ENCODE data around the gene TBC1D9. TPM values are rescaled to one million over a fixed set of nuclear protein-coding genes. Genes with fewer than 3 reads are reported as not detected.

TBC1D9 gene
- total RNA-seq, 1 experiment from 2014 or later = 12.5 TPM

DNA sequence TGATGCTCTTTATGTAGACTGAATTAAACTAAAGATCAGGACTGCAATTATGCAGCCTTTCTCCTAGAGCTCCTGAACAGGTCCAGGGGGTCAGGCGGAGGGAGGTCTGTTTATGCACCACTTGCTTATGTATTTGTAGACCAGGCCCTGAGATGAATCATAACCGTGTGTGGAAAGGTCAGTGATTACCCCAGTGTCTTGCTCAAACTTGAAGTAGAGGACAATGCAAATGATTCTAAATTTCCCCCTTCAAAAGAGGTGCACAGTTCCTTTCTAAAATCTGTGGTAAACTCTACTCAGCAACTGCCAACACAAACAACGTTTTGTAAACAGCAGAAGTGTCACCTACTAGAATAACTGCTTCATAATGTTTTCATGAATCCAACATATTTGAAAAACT is 13.0 kb upstream of the TBC1D9 start:
- Mint-ChIP-seq H3K4me1 (ENCODE audit: low read depth, unreplicated experiment) (peaks cover 10% of the 10 kb centered on the region), H3K27ac (ENCODE audit: unreplicated experiment) (no peak overlapping the region), H3K4me3 (ENCODE audit: unreplicated experiment) (no peak overlapping the region), H3K27me3 (ENCODE audit: insufficient read depth, unreplicated experiment) (no peaks in the 10 kb centered on the region), H3K36me3 (ENCODE audit: insufficient read depth, unreplicated experiment) (no peaks in the 10 kb centered on the region), H3K9me3 (ENCODE audit: unreplicated experiment) (no peaks in the 10 kb centered on the region)
- CTCF ChIA-PET = no interaction called here
- TF ChIP-seq, protein P1, sequence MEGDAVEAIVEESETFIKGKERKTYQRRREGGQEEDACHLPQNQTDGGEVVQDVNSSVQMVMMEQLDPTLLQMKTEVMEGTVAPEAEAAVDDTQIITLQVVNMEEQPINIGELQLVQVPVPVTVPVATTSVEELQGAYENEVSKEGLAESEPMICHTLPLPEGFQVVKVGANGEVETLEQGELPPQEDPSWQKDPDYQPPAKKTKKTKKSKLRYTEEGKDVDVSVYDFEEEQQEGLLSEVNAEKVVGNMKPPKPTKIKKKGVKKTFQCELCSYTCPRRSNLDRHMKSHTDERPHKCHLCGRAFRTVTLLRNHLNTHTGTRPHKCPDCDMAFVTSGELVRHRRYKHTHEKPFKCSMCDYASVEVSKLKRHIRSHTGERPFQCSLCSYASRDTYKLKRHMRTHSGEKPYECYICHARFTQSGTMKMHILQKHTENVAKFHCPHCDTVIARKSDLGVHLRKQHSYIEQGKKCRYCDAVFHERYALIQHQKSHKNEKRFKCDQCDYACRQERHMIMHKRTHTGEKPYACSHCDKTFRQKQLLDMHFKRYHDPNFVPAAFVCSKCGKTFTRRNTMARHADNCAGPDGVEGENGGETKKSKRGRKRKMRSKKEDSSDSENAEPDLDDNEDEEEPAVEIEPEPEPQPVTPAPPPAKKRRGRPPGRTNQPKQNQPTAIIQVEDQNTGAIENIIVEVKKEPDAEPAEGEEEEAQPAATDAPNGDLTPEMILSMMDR (IDR thresholded peaks at IDR 0.05; ENCODE audit: insufficient read depth in 1 of 2, low read depth in 1 of 2, low read length in 1 of 2, severe bottlenecking in 1 of 2, unreplicated experiment in 1 of 2) = no peak
- DNase-seq = no peak
- Histone ChIP-seq H3K4me1 (peaks cover 9% of the 10 kb centered on the region; the same call in 1 of the 2 replicates), H3K4me3 (ENCODE audit: low read depth, low read length) (no peak overlapping the region), H3K27me3 (replicated peaks; ENCODE audit: control insufficient read depth, insufficient read depth, low read length) (no peaks in the 10 kb centered on the region), H3K9me3 (no peaks in the 10 kb centered on the region), H3K36me3 (ENCODE audit: control insufficient read depth, insufficient read depth, low read length) (no peaks in the 10 kb centered on the region)
- intact Hi-C loops (cut with micrococcal nuclease; ENCODE audit: unreplicated experiment) = no loop called here
- no TSS peak for BruUV-seq (replicated peaks)
- POLR2A ChIA-PET = no interaction called here

- H3K27ac Mint-ChIP-seq (ENCODE audit: unreplicated experiment) = peak overlapping the region; percentile 39
- H3K4me3 Mint-ChIP-seq (ENCODE audit: unreplicated experiment) = peak overlapping the region; percentile 45
- ChIA-PET CTCF (interaction anchor here (0.7 to 1.1 kb wide), 2 partner anchors 22 to 27 kb away, joined by 3 read pairs; no protein-coding TSS in a partner anchor), POLR2A (interaction anchor here (1.1 kb wide), 1 partner anchor 8 kb away, joined by 5 read pairs; the partner anchor contains the start of gene TBC1D9)
- H3K27me3 Mint-ChIP-seq (ENCODE audit: insufficient read depth, unreplicated experiment) = no peaks in the 10 kb centered on the region
- intact Hi-C loops (cut with micrococcal nuclease; ENCODE audit: unreplicated experiment) = no loop called here
- no TSS peak for BruUV-seq (replicated peaks)
- no peaks in the 10 kb centered on the region for H3K27me3 ChIP-seq (replicated peaks; ENCODE audit: control insufficient read depth, insufficient read depth, low read length)
- no peaks in the 10 kb centered on the region for H3K9me3 ChIP-seq
- H3K36me3 ChIP-seq (ENCODE audit: control insufficient read depth, insufficient read depth, low read length) = no peaks in the 10 kb centered on the region
- no peaks in the 10 kb centered on the region for H3K36me3 Mint-ChIP-seq (ENCODE audit: insufficient read depth, unreplicated experiment)
- TF ChIP-seq, protein P1 (IDR thresholded peaks at IDR 0.05; ENCODE audit: insufficient read depth in 1 of 2, low read depth in 1 of 2, low read length in 1 of 2, severe bottlenecking in 1 of 2, unreplicated experiment in 1 of 2) = no peak
- H3K4me1 ChIP-seq = peaks cover 22% of the 10 kb centered on the region
- DNase-seq = peak; percentile 82 to 86
- H3K9me3 Mint-ChIP-seq (ENCODE audit: unreplicated experiment) = no peaks in the 10 kb centered on the region
- no peak overlapping the region for H3K4me3 ChIP-seq (ENCODE audit: low read depth, low read length)
- H3K4me1 Mint-ChIP-seq (ENCODE audit: low read depth, unreplicated experiment) = peaks cover 12% of the 10 kb centered on the region
These were observed 8.7 kb upstream of the TBC1D9 start for GRCh38 chr4:140764785-140765392.

DNA sequence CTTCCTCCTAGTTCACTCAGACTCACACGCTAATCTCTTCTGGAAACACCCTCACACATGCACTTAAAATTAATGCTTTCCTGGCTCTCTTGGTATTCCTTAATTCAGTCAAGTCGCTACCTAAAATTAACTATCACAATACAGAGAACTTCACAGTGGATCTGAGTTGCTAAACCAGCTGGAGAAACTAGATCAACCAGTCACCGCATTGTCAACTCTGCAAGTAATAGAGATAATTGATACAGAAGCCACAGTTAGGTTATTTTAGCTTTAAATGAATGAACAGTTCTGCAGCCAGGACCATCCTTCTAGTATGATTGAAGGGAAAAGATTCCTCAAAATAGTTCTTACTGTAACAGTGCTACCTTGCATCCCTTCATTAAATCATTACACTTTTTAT is 6.0 kb upstream of the TBC1D9 start:
- Mint-ChIP-seq H3K36me3 (ENCODE audit: insufficient read depth, unreplicated experiment) (no peaks in the 10 kb centered on the region), H3K27ac (ENCODE audit: unreplicated experiment) (no peak overlapping the region), H3K4me3 (ENCODE audit: unreplicated experiment) (no peak overlapping the region), H3K9me3 (ENCODE audit: unreplicated experiment) (no peaks in the 10 kb centered on the region), H3K4me1 (ENCODE audit: low read depth, unreplicated experiment) (peaks cover 12% of the 10 kb centered on the region), H3K27me3 (ENCODE audit: insufficient read depth, unreplicated experiment) (no peaks in the 10 kb centered on the region)
- intact Hi-C loops (cut with micrococcal nuclease; ENCODE audit: unreplicated experiment) = no loop called here
- DNase-seq = no peak
- no peaks in the 10 kb centered on the region for H3K27me3 ChIP-seq (replicated peaks; ENCODE audit: control insufficient read depth, insufficient read depth, low read length)
- no peaks in the 10 kb centered on the region for H3K36me3 ChIP-seq (ENCODE audit: control insufficient read depth, insufficient read depth, low read length)
- no peak overlapping the region for H3K4me3 ChIP-seq (ENCODE audit: low read depth, low read length)
- POLR2A ChIA-PET = no interaction called here
- H3K9me3 ChIP-seq = no peaks in the 10 kb centered on the region
- TF ChIP-seq, protein P1 (IDR thresholded peaks at IDR 0.05; ENCODE audit: insufficient read depth in 1 of 2, low read depth in 1 of 2, low read length in 1 of 2, severe bottlenecking in 1 of 2, unreplicated experiment in 1 of 2) = no peak
- CTCF ChIA-PET = no interaction called here
- no TSS peak for BruUV-seq (replicated peaks)
- peaks cover 22% of the 10 kb centered on the region for H3K4me1 ChIP-seq

Measured in Caco-2 (cell line).